B cell (primary cell): Measurements from ENCODE around the gene DSCAML1. TPM values are rescaled to one million over a fixed set of nuclear protein-coding genes. Genes with fewer than 3 reads are reported as not detected.

Experiments used
- ATAC-seq: fragments of 200-7000 bp; cut with Tn5 transposase; one replicate; pipeline ENCODE4 v1.10.0; 2021; ENCODE audit warnings: low read depth, mild to moderate bottlenecking, moderate number of reproducible peaks, moderate library complexity
- CTCF ChIA-PET: fragments of 350-600 bp; sonication (Branson Sonifier 250); formaldehyde crosslinking; loops from one replicate; lab custom pipeline; 2021; ENCODE audit warnings: antibody characterized with exemption, inconsistent platforms; lab: Charles Lee
- POLR2A ChIA-PET: fragments of 350-600 bp; sonication (Branson Sonifier 250); formaldehyde crosslinking; loops from one replicate; lab custom pipeline; 2021; ENCODE audit warnings: antibody characterized with exemption; lab: Charles Lee
- DNase-seq: peaks from one replicate; pipeline ENCODE4 v3.0.0; 2013
- H2AFZ ChIP-seq: 2 replicates; pipeline ENCODE4 v1.6.1; 2012; ENCODE audit warnings: mild to moderate bottlenecking, low read depth, low read length; ENCODE audit not compliant: insufficient read depth, poor library complexity, severe bottlenecking
- H3K27ac ChIP-seq, 2 donors: 1 replicate in 1 of 2; 2 replicates in 1 of 2; pipeline ENCODE4 v1.5.1; 2012 to 2013; ENCODE audit warnings: low read length in 2 of 2, mild to moderate bottlenecking in 2 of 2, moderate library complexity in 1 of 2
- H3K27me3 ChIP-seq, 4 experiments: fragments of 200-600 bp in 1 of 4; sonication (generic) in 1 of 4; replicated peaks in 1 of 4; 1 replicate in 2 of 4; 2 replicates in 2 of 4; pipeline versions ENCODE4 v1.6.1 to v1.7.0; 2013 to 2016; ENCODE audit warnings: low read length in 3 of 4, mild to moderate bottlenecking in 2 of 4, mixed read lengths in 1 of 4, moderate library complexity in 1 of 4; ENCODE audit not compliant: insufficient read depth in 4 of 4, control insufficient read depth in 3 of 4; ENCODE audit errors: control extremely low read depth in 1 of 4
- H3K36me3 ChIP-seq, 2 experiments: replicated peaks in 1 of 2; 1 replicate in 1 of 2; 2 replicates in 1 of 2; pipeline versions ENCODE4 v1.6.1 to v1.7.1; 2013; ENCODE audit warnings: low read length in 1 of 2; ENCODE audit not compliant: insufficient read depth in 2 of 2, control insufficient read depth in 1 of 2; ENCODE audit errors: control extremely low read depth in 1 of 2, extremely low read depth in 1 of 2
- H3K4me1 ChIP-seq, 2 donors: fragments of 200-600 bp in 1 of 2; sonication (generic) in 1 of 2; 1 replicate in 1 of 2; 2 replicates in 1 of 2; pipeline versions ENCODE4 v1.5.1 to v1.6.1; 2013 to 2017; ENCODE audit warnings: low read length in 2 of 2; ENCODE audit not compliant: control insufficient read depth in 2 of 2, insufficient read depth in 2 of 2
- H3K4me2 ChIP-seq: replicated peaks from 2 replicates; pipeline ENCODE3; 2012; ENCODE audit warnings: mild to moderate bottlenecking, low read depth, low read length; ENCODE audit not compliant: poor library complexity, severe bottlenecking
- H3K4me3 ChIP-seq, 5 experiments: fragments of 200-600 bp in 1 of 5; sonication (generic) in 1 of 5; 1 replicate in 3 of 5; 2 replicates in 2 of 5; pipeline versions ENCODE4 v1.5.1 to v1.7.0; 2011 to 2016; ENCODE audit warnings: low read length in 4 of 5, mild to moderate bottlenecking in 4 of 5, low read depth in 2 of 5, control low read depth in 1 of 5, moderate library complexity in 1 of 5; ENCODE audit not compliant: insufficient read depth in 1 of 5; ENCODE audit errors: control extremely low read depth in 1 of 5, extremely low read depth in 1 of 5
- H3K79me2 ChIP-seq: fragments of 200-600 bp; sonication (generic); one replicate; pipeline ENCODE4 v1.6.0; 2016; ENCODE audit warnings: low read length; ENCODE audit not compliant: control insufficient read depth, insufficient read depth
- H3K9ac ChIP-seq: fragments of 200-600 bp; sonication (generic); 2 replicates; pipeline ENCODE4 v1.6.1; 2017; ENCODE audit warnings: mild to moderate bottlenecking, low read length, moderate library complexity
- H3K9me3 ChIP-seq, 3 donors: one replicate each; pipeline versions ENCODE4 v1.6.1 to v1.7.1; 2013; ENCODE audit warnings: low read length in 2 of 3; ENCODE audit not compliant: control insufficient read depth in 2 of 3, insufficient read depth in 1 of 3; ENCODE audit errors: control extremely low read depth in 1 of 3
- H4K20me1 ChIP-seq: 2 replicates; pipeline ENCODE4 v1.6.0; 2012; ENCODE audit warnings: mild to moderate bottlenecking, low read length; ENCODE audit not compliant: insufficient read depth, control insufficient read depth, poor library complexity, severe bottlenecking
- H3K27ac Mint-ChIP-seq: one replicate; pipeline ENCODE4 v1.8.0; 2021; ENCODE audit warnings: mixed read lengths
- H3K27me3 Mint-ChIP-seq: one replicate; pipeline ENCODE4 v1.8.0; 2021; ENCODE audit warnings: mixed read lengths
- H3K4me1 Mint-ChIP-seq: one replicate; pipeline ENCODE4 v1.8.0; 2021; ENCODE audit warnings: mixed read lengths
- H3K4me3 Mint-ChIP-seq: one replicate; pipeline ENCODE4 v1.8.0; 2021; ENCODE audit warnings: mixed read lengths
- H3K9me3 Mint-ChIP-seq: one replicate; pipeline ENCODE4 v1.8.0; 2022; ENCODE audit warnings: mixed read lengths; ENCODE audit not compliant: insufficient read depth
- CTCF ChIP-seq: fragments of 200-600 bp; IDR thresholded peaks from one replicate; pipeline ENCODE4 v1.8.0; 2022; ENCODE audit warnings: antibody characterized with exemption, mild to moderate bottlenecking
- EZH2 ChIP-seq: IDR thresholded peaks from 2 replicates; pipeline ENCODE4 v1.6.1; 2012; ENCODE audit warnings: borderline replicate concordance, low read depth, mild to moderate bottlenecking, moderate library complexity, low read length; ENCODE audit not compliant: insufficient read depth, poor library complexity, severe bottlenecking
- WGBS: methylation state at CpG from one replicate; pipeline ENCODE4 v1.1.5; 2013; ENCODE audit warnings: missing lambda C conversion rate; ENCODE audit not compliant: insufficient coverage; 5-methylcytosine and 5-hydroxymethylcytosine counted together
- intact Hi-C: fragments of 100-400 bp; cut with micrococcal nuclease; formaldehyde crosslinking; loops from one replicate; pipeline ENCODE4 v1.10.0; 2022
- polyA plus RNA-seq: library from polyadenylated mRNA; depleted of rRNA; stranded (reverse); fragments of >200 nt; gene quantifications from 2 replicates; pipeline ENCODE4 v1.2.3, GENCODE V29; 2012
- total RNA-seq, 2 donors: library from RNA; stranded (reverse); fragments of 120-200 nt in 1 of 2; gene quantifications; 1 replicate in 1 of 2; 2 replicates in 1 of 2; pipeline versions ENCODE4 v1.2.3 to v1.2.4, GENCODE V29; 2013 to 2022

The DSCAML1 gene
- total and polyA plus RNA-seq, 2 donors (not counting 1 experiment from before 2014, with no cell fraction given), result 1.2 to 6.2 TPM

GRCh38 chr11:117713538-117713991, 83.5 kb downstream of the DSCAML1 start:
- H3K4me2 ChIP-seq, result no peak overlapping the region
- CTCF ChIA-PET, result no interaction called here
- TF ChIP-seq CTCF (no peak), EZH2 (no peak)
- peaks cover 0 to 4% (median 0%) of the 10 kb centered on the region in 3 donors for H3K9me3 ChIP-seq
- no peaks in the 10 kb centered on the region for H3K9me3 Mint-ChIP-seq
- no peaks in the 10 kb centered on the region for H4K20me1 ChIP-seq
- peaks cover 33% of the 10 kb centered on the region for H3K27me3 Mint-ChIP-seq
- H3K4me1 ChIP-seq, result no peaks in the 10 kb centered on the region
- POLR2A ChIA-PET, result no interaction called here
- H2AFZ ChIP-seq, result no peak overlapping the region
- H3K79me2 ChIP-seq, result no peaks in the 10 kb centered on the region
- no peak overlapping the region for H3K9ac ChIP-seq
- intact Hi-C loops, result no loop called here
- H3K4me1 Mint-ChIP-seq, result no peaks in the 10 kb centered on the region
- H3K4me3 ChIP-seq, result no peak overlapping the region
- ATAC-seq, result no peak
- WGBS, result 88% methylated on average over 2 of the region's 6 CpGs
- H3K4me3 Mint-ChIP-seq, result no peak overlapping the region
- no peak for DNase-seq
- H3K27ac ChIP-seq, result no peak overlapping the region
- peaks cover 0 to 9% (median 0%) of the 10 kb centered on the region in 4 experiments for H3K27me3 ChIP-seq
- no peaks in the 10 kb centered on the region for H3K36me3 ChIP-seq
- H3K27ac Mint-ChIP-seq, result no peak overlapping the region

- H3K27ac Mint-ChIP-seq, result no peak overlapping the region
- Histone ChIP-seq H3K4me2 (no peak overlapping the region), H3K27ac (no peak overlapping the region), H3K27me3 (peaks cover 0 to 4% (median 0%) of the 10 kb centered on the region in 4 experiments), H3K9ac (no peak overlapping the region), H3K79me2 (no peaks in the 10 kb centered on the region), H3K36me3 (no peaks in the 10 kb centered on the region), H3K4me1 (no peaks in the 10 kb centered on the region), H3K9me3 (peaks cover 0 to 4% (median 0%) of the 10 kb centered on the region in 3 donors), H3K4me3 (no peak overlapping the region), H4K20me1 (no peaks in the 10 kb centered on the region), H2AFZ (no peak overlapping the region)
- intact Hi-C loops, result no loop called here
- H3K9me3 Mint-ChIP-seq, result no peaks in the 10 kb centered on the region
- no peak for DNase-seq
- peaks cover 36% of the 10 kb centered on the region for H3K27me3 Mint-ChIP-seq
- no peaks in the 10 kb centered on the region for H3K4me1 Mint-ChIP-seq
- ATAC-seq, result no peak
- CTCF ChIA-PET, result no interaction called here
- H3K4me3 Mint-ChIP-seq, result no peak overlapping the region
- TF ChIP-seq CTCF (no peak), EZH2 (no peak)
- POLR2A ChIA-PET, result no interaction called here
- WGBS, result 90% methylated on average over 6 of the region's 13 CpGs
Observed at GRCh38 chr11:117712530-117712929, 84.5 kb downstream of the DSCAML1 start.
